Astrocyte (in vitro differentiated cells and primary cell): ENCODE results near the gene NIT2. TPM values are rescaled to one million over a fixed set of nuclear protein-coding genes. Genes with fewer than 3 reads are reported as not detected.

Experiments used
- DNase-seq: peaks from one replicate; pipeline ENCODE4 v3.0.0-alpha.2; 2010; ENCODE audit warnings: low read depth
- FAIRE-seq: peaks from 2 replicates; lab custom pipeline; 2011; peaks lifted over from hg19 to GRCh38; lab: Jason Lieb, UNC
- H2AFZ ChIP-seq: 2 replicates; pipeline ENCODE4 v1.6.0; 2012; ENCODE audit warnings: low read depth, low read length, inconsistent platforms
- H3K27ac ChIP-seq: 2 replicates; pipeline ENCODE4 v1.5.1; 2011; ENCODE audit warnings: low read depth, low read length, inconsistent platforms
- H3K27me3 ChIP-seq: 2 replicates; pipeline ENCODE4 v1.6.0; 2011; ENCODE audit warnings: low read length, inconsistent platforms; ENCODE audit not compliant: insufficient read depth
- H3K36me3 ChIP-seq: 2 replicates; pipeline ENCODE4 v1.5.1; 2011; ENCODE audit warnings: low read length, inconsistent platforms; ENCODE audit not compliant: insufficient read depth
- H3K4me1 ChIP-seq: 2 replicates; pipeline ENCODE4 v1.5.1; 2011; ENCODE audit warnings: low read length, inconsistent platforms; ENCODE audit not compliant: insufficient read depth
- H3K4me2 ChIP-seq: 2 replicates; pipeline ENCODE4 v1.6.0; 2012; ENCODE audit warnings: low read length, inconsistent platforms
- H3K4me3 ChIP-seq: 2 replicates; pipeline ENCODE4 v1.5.1; 2011; ENCODE audit warnings: low read depth, mild to moderate bottlenecking, low read length, inconsistent platforms; ENCODE audit not compliant: insufficient read depth
- H3K79me2 ChIP-seq: 2 replicates; pipeline ENCODE4 v1.6.0; 2012; ENCODE audit warnings: mild to moderate bottlenecking, low read length, inconsistent platforms; ENCODE audit not compliant: insufficient read depth
- H3K9ac ChIP-seq: 2 replicates; pipeline ENCODE4 v1.6.0; 2012; ENCODE audit warnings: mild to moderate bottlenecking, low read length, inconsistent platforms
- H3K9me3 ChIP-seq: 2 replicates; pipeline ENCODE4 v1.5.1; 2012; ENCODE audit warnings: low read depth, mild to moderate bottlenecking, low read length, inconsistent platforms; ENCODE audit not compliant: insufficient read depth
- H4K20me1 ChIP-seq: 2 replicates; pipeline ENCODE4 v1.6.0; 2012; ENCODE audit warnings: low read length, inconsistent platforms; ENCODE audit not compliant: insufficient read depth
- H3K27ac Mint-ChIP-seq: one replicate; pipeline ENCODE4 v1.8.0; 2021; ENCODE audit warnings: mild to moderate bottlenecking, mixed read lengths; ENCODE audit not compliant: unreplicated experiment
- H3K27me3 Mint-ChIP-seq: one replicate; pipeline ENCODE4 v1.8.0; 2021; ENCODE audit warnings: low read depth, mixed read lengths; ENCODE audit not compliant: unreplicated experiment
- H3K36me3 Mint-ChIP-seq: one replicate; pipeline ENCODE4 v1.8.0; 2021; ENCODE audit warnings: low read depth, mixed read lengths; ENCODE audit not compliant: unreplicated experiment
- H3K4me1 Mint-ChIP-seq: one replicate; pipeline ENCODE4 v1.8.0; 2021; ENCODE audit warnings: low read depth, mixed read lengths; ENCODE audit not compliant: unreplicated experiment
- H3K4me3 Mint-ChIP-seq: one replicate; pipeline ENCODE4 v1.8.0; 2021; ENCODE audit warnings: mild to moderate bottlenecking, moderate library complexity, mixed read lengths; ENCODE audit not compliant: unreplicated experiment
- H3K9me3 Mint-ChIP-seq: one replicate; pipeline ENCODE4 v1.8.0; 2021; ENCODE audit warnings: mild to moderate bottlenecking, mixed read lengths; ENCODE audit not compliant: unreplicated experiment
- CTCF ChIP-seq: IDR thresholded peaks from 2 replicates; pipeline ENCODE4 v1.5.1; 2011; ENCODE audit warnings: low read depth, mild to moderate bottlenecking, inconsistent platforms, low read length, moderate library complexity; ENCODE audit not compliant: insufficient read depth
- EZH2 ChIP-seq: IDR thresholded peaks from 2 replicates; pipeline ENCODE4 v1.6.1; 2012; ENCODE audit warnings: mild to moderate bottlenecking, low read length, inconsistent platforms; ENCODE audit not compliant: insufficient read depth
- total RNA-seq: library from RNA; stranded (reverse); gene quantifications from 2 replicates; pipeline ENCODE4 v1.2.1, GENCODE V29; 2021

The NIT2 gene
- total RNA-seq, 1 donor from 2014 or later = 47.7 TPM

- H3K4me1 Mint-ChIP-seq = peaks cover 14% of the 10 kb centered on the region
- no peaks in the 10 kb centered on the region for H3K27me3 ChIP-seq
- TF ChIP-seq CTCF (no peak), EZH2 (no peak)
- H3K9me3 Mint-ChIP-seq = no peaks in the 10 kb centered on the region
- H3K36me3 ChIP-seq = no peaks in the 10 kb centered on the region
- peak overlapping the region; percentile 82 for H3K4me3 ChIP-seq
- H3K36me3 Mint-ChIP-seq = no peaks in the 10 kb centered on the region
- peak overlapping the region; percentile 94 for H3K9ac ChIP-seq
- H4K20me1 ChIP-seq = peaks cover 47% of the 10 kb centered on the region
- H3K4me3 Mint-ChIP-seq = peak overlapping the region; percentile 92
- H3K4me1 ChIP-seq = peaks cover 11% of the 10 kb centered on the region
- DNase-seq (no peak), FAIRE-seq (no peak)
- no peak overlapping the region for H3K27ac ChIP-seq
- no peaks in the 10 kb centered on the region for H3K9me3 ChIP-seq
- peak overlapping the region; percentile 31 for H3K27ac Mint-ChIP-seq
- H3K79me2 ChIP-seq = peaks cover 79% of the 10 kb centered on the region
- H2AFZ ChIP-seq = no peak overlapping the region
- H3K27me3 Mint-ChIP-seq = no peaks in the 10 kb centered on the region
- peak overlapping the region; percentile 96 for H3K4me2 ChIP-seq
Measured at GRCh38 chr3:100399341-100400071, 64.9 kb downstream of the NIT2 start.

- H3K4me3 ChIP-seq = peak overlapping the region; percentile 82
- Mint-ChIP-seq H3K27me3 (no peaks in the 10 kb centered on the region), H3K9me3 (no peaks in the 10 kb centered on the region), H3K36me3 (no peaks in the 10 kb centered on the region), H3K4me1 (peaks cover 14% of the 10 kb centered on the region), H3K27ac (peak overlapping the region; percentile 69), H3K4me3 (peak overlapping the region; percentile 92)
- no peaks in the 10 kb centered on the region for H3K27me3 ChIP-seq
- no peaks in the 10 kb centered on the region for H3K36me3 ChIP-seq
- H3K79me2 ChIP-seq = peaks cover 71% of the 10 kb centered on the region
- H3K4me2 ChIP-seq = peak overlapping the region; percentile 96
- peaks cover 43% of the 10 kb centered on the region for H4K20me1 ChIP-seq
- DNase-seq = no peak
- H3K27ac ChIP-seq = peak overlapping the region; percentile 95
- peaks cover 11% of the 10 kb centered on the region for H3K4me1 ChIP-seq
- H2AFZ ChIP-seq = peak overlapping the region; percentile 86
- peak overlapping the region; percentile 94 for H3K9ac ChIP-seq
- TF ChIP-seq EZH2 = no peak
- no peak for TF ChIP-seq CTCF
- no peak for FAIRE-seq
- no peaks in the 10 kb centered on the region for H3K9me3 ChIP-seq
Measured at GRCh38 chr3:100400419-100400779, 65.8 kb downstream of the NIT2 start.
